Subcutaneous adipose tissue (tissue), 4 donors: ENCODE results near the gene RWDD1. TPM values are rescaled to one million over a fixed set of nuclear protein-coding genes. Genes with fewer than 3 reads are reported as not detected.

Source experiments
- total RNA-seq, 4 donors: library from RNA; depleted of rRNA; stranded (reverse); fragments of >200 nt; gene quantifications; one replicate each; pipeline ENCODE4 v1.1.0, GENCODE V29; 2016
- TF ChIP-seq, protein P1 (sequence below): fragments of 450-650 bp; IDR thresholded peaks from one replicate; pipeline ENCODE4 v1.5.1; 2016; ENCODE audit warnings: low read depth, mild to moderate bottlenecking, control low read depth, antibody characterized with exemption, moderate library complexity

RWDD1 gene
- total RNA-seq, 4 donors from 2014 or later = 42.2 to 70.6 (median 50.4) TPM

DNA sequence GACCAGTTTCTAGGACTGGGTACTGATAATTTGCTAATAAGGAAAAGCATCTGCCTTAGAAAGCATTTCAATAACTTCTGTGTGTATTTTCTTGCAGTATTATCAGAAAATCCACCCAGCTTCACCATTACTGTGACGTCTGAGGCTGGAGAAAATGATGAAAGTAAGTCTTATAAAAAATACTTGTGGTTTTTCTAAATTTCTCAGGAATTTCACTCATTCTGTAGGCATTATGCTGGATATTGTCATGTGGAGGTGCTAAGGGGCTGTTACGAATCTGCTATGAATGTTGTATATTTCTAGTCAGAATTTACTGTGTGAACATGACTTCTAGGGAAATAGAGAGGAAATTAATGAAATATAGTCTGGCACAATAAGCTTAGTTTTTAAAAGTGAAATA is 8.9 kb downstream of the RWDD1 start:
- TF ChIP-seq, protein P1, sequence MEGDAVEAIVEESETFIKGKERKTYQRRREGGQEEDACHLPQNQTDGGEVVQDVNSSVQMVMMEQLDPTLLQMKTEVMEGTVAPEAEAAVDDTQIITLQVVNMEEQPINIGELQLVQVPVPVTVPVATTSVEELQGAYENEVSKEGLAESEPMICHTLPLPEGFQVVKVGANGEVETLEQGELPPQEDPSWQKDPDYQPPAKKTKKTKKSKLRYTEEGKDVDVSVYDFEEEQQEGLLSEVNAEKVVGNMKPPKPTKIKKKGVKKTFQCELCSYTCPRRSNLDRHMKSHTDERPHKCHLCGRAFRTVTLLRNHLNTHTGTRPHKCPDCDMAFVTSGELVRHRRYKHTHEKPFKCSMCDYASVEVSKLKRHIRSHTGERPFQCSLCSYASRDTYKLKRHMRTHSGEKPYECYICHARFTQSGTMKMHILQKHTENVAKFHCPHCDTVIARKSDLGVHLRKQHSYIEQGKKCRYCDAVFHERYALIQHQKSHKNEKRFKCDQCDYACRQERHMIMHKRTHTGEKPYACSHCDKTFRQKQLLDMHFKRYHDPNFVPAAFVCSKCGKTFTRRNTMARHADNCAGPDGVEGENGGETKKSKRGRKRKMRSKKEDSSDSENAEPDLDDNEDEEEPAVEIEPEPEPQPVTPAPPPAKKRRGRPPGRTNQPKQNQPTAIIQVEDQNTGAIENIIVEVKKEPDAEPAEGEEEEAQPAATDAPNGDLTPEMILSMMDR = no peak

DNA sequence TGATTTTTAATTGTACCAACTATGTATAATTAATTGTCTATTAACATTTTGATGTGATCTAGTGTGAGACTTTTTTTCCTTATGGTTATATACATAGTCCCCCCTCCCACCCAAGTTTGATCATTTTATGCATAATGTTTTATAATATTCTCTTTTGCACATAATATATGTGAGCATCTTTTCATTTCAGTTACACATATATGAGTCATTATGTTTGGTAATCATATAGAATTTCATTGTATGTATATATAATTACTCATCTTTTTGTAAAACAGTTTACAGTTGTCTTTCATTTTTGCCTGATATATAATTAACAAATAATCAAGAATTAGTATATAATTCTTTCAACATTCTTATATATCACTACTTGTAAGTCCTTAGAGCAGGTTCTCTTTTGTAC is 15.0 kb downstream of the RWDD1 start:
- TF ChIP-seq, protein P1 = no peak

DNA sequence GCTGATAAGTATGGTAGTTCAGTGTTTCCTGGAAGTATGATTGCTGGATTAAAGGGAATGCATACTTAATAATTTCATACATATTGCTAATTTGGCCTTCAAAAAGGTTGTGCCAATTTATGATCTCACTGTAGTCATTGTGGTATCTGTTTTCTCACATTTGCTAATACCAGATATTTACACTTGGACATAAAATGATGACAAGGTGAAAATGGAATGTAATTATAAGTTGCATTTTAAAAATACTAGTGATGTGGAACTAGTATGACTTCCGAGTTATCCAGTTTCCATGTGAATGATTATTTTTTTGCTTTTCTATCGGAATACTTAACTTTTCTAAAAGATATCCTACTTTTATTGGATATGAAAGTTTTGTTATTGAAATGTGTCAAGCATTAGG is 15.4 kb downstream of the RWDD1 start:
- TF ChIP-seq, protein P1 = no peak

DNA sequence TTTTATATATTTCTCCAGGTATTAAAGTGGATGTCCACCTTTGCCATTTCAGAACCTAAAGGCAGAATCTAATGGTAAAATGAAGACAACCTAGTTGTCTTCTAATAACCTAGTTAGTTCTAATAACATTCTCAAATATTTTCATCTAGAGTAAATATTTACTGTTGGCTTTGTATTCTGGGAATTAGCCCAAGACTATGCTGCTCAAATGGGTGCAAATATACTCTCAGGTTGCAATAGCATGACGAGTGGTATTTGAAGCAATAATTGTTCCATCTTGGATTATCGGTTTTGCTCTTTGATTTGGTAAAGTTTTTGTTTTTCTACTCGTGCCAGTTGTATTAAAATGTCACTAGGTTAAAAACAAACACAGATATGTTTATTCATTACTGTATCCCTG is 23.9 kb downstream of the RWDD1 start:
- TF ChIP-seq, protein P1 = no peak

DNA sequence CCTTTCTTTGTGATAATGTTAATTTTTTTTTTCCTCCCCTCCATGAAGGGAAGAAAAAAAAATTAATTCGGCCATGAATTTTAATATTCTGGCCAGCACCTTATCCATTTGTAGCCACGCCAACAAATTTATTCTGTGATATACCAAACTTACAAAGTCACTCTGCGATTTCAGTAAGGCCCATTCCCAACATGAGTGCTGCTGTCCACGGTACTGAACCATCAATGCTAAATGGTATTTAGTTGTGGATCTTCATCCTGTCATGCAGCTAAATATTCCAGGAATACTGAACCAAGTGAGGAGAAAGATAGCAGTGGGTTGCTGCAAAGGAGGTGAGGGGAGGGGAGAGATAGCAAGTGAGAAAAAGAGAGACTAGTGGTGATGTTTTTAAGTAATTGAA is 25.5 kb downstream of the RWDD1 start:
- TF ChIP-seq, protein P1 = no peak

DNA sequence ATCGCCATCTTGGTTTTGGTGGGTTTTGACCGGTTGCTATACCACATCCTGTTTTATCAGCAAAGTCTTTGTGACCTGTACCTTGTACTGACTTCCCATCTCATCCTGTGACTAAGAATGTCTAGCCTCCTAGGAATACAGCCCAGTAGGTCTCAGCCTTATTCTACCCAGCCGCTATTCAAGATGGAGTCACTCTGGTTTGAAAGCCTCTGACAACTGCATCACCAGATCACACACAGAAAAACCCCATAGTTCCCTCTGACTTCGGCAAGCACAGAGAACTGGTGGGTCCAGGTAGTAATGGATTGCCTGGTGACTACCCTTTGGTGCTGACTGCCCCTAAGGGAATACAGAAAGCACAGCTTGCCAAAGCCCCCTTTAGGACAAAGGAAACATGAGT is 34.6 kb downstream of the RWDD1 start:
- TF ChIP-seq, protein P1 = no peak

DNA sequence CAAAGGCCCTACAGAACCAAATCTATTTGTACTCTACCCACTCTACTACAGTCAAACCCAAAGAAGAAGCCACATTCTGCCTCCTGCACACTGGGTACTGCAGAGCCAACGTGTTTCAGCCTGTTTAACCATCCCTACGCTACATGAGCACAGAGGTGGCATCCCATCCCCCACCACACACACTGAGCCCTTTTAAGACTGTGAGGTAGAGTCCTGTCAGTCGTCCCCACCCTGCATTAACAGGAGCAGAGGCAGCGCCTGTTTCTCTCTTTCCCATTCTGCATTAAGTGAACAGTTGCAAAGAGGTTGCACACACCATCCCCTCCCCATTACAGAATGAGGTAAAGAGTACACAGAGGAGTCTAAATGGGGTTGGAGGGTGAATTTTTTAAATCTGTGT is 39.8 kb downstream of the RWDD1 start:
- TF ChIP-seq, protein P1 = no peak
